GM12865 (cell line): Measurements from ENCODE around the gene RPL31.

ENCODE experiments used
- DNase-seq: peaks from one replicate; pipeline ENCODE4 v3.0.0; 2010; ENCODE audit warnings: low read depth
- H3K4me3 ChIP-seq: 2 replicates; pipeline ENCODE4 v1.5.1; 2011; ENCODE audit warnings: mild to moderate bottlenecking, low read depth, low read length, control low read depth
- TF ChIP-seq, protein P1 (sequence below): IDR thresholded peaks from 2 replicates; pipeline ENCODE4 v1.5.1; 2011; ENCODE audit warnings: low read length, control low read depth, low read depth, inconsistent platforms; ENCODE audit not compliant: insufficient read depth; ENCODE audit errors: missing control alignments

The RPL31 gene

DNA sequence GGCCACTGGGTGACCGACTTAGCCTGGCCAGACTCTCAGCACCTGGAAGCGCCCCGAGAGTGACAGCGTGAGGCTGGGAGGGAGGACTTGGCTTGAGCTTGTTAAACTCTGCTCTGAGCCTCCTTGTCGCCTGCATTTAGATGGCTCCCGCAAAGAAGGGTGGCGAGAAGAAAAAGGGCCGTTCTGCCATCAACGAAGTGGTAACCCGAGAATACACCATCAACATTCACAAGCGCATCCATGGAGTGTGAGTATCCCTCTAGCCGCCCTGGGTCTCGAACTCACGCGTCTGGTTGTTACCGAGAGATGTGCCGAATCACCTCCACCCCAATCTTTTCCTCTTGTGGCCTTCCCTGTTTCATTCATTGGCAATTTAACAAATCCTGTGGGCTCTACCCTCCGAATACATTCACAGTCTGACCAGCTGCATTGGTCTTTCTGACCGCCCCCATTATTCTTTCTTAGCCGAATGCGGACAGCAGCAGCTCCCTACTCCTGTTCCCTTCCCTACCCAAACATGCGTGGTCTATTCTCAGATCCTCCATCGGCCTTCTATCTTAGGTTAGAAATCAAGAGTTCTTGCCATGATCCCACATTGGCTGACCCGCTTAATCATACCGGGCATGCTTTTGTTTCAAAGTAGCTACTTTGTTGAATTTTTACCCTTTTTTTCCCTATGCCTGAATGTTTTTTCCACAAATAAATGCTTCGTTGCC, 631 bp downstream of the RPL31 start:
- H3K4me3 ChIP-seq: peak overlapping the region; percentile 78
- TF ChIP-seq, protein P1, sequence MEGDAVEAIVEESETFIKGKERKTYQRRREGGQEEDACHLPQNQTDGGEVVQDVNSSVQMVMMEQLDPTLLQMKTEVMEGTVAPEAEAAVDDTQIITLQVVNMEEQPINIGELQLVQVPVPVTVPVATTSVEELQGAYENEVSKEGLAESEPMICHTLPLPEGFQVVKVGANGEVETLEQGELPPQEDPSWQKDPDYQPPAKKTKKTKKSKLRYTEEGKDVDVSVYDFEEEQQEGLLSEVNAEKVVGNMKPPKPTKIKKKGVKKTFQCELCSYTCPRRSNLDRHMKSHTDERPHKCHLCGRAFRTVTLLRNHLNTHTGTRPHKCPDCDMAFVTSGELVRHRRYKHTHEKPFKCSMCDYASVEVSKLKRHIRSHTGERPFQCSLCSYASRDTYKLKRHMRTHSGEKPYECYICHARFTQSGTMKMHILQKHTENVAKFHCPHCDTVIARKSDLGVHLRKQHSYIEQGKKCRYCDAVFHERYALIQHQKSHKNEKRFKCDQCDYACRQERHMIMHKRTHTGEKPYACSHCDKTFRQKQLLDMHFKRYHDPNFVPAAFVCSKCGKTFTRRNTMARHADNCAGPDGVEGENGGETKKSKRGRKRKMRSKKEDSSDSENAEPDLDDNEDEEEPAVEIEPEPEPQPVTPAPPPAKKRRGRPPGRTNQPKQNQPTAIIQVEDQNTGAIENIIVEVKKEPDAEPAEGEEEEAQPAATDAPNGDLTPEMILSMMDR: no peak
- DNase-seq: peak; percentile 34

DNA sequence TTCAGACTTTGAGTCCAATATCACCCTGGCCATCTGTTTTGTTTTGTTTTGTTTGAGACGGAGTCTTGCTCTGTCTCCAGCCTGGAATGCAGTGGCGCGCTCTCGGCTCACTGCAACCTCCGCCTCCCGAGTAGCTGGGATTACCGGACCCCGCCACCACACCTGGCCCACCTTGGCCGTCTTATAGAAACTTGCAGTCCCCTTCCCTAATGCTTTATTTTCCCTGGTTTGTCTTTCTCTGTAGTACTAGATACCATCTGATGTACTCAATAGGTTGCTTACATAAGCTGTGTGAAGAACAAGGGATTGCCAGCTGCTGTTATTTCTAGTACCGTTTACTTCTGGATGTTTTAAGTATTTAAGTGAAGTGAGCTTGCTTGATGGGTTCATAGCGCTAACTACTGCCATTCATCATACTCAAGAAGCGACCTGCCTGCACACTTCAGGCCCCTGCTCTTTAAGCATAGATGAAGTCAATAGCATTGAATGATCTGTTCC, 1.2 kb downstream of the RPL31 start:
- H3K4me3 ChIP-seq: peak overlapping the region; percentile 78
- TF ChIP-seq, protein P1: no peak
- no peak for DNase-seq

DNA sequence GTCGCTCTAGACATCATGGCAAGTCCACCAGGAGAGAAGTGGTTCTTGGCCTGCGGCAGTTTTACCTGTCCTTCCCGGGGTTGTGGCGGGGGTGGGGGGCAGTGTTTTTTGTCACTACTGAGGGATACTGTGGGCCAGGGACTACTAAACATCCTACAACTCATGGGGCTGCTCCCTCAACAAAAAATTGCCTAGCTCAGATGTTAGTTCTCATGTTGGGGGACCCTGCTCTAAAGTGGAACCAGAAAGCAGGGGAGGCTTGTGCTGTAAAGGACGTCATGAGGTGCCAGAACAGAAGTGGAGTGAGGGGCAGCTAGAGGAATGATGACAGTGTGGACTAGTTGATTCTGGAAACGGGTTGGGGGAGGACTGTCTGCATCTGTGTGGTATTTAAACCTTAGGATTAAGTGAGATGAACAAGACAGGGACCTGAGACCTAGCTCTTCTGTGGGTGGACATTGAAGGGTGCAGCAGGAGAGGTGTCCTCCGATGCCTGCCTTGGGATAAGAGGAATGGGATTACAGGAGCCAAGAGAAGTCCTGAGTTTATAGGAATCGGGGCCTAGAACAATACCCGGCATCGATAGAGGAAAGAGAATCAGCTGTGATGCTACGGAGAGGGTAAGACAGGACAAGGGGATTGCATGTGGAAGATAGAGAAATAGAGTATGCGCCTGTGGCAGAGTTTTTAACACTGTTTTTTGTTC, 2.7 kb downstream of the RPL31 start:
- TF ChIP-seq, protein P1: no peak
- H3K4me3 ChIP-seq: no peak overlapping the region
- no peak for DNase-seq

DNA sequence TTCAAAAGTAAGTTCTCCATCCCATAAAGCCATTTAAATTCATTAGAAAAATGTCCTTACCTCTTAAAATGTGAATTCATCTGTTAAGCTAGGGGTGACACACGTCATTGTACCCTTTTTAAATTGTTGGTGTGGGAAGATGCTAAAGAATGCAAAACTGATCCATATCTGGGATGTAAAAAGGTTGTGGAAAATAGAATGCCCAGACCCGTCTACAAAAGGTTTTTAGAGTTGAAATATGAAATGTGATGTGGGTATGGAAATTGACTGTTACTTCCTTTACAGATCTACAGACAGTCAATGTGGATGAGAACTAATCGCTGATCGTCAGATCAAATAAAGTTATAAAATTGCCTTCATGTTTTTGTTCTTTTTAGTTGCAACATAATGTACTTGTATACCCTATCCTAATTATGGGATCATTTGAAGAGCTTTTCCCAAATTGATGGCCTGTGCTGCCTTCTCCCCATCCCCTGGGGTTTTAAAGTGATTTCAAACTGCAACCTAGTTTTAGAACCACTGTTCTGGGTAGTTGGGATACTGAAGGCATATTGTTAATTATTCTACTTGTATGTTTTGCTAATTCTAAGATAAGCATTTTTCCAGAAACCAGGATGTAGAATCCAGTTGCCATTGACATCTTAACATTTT, 4.1 kb downstream of the RPL31 start:
- H3K4me3 ChIP-seq: no peak overlapping the region
- no peak for DNase-seq
- TF ChIP-seq, protein P1: no peak

DNA sequence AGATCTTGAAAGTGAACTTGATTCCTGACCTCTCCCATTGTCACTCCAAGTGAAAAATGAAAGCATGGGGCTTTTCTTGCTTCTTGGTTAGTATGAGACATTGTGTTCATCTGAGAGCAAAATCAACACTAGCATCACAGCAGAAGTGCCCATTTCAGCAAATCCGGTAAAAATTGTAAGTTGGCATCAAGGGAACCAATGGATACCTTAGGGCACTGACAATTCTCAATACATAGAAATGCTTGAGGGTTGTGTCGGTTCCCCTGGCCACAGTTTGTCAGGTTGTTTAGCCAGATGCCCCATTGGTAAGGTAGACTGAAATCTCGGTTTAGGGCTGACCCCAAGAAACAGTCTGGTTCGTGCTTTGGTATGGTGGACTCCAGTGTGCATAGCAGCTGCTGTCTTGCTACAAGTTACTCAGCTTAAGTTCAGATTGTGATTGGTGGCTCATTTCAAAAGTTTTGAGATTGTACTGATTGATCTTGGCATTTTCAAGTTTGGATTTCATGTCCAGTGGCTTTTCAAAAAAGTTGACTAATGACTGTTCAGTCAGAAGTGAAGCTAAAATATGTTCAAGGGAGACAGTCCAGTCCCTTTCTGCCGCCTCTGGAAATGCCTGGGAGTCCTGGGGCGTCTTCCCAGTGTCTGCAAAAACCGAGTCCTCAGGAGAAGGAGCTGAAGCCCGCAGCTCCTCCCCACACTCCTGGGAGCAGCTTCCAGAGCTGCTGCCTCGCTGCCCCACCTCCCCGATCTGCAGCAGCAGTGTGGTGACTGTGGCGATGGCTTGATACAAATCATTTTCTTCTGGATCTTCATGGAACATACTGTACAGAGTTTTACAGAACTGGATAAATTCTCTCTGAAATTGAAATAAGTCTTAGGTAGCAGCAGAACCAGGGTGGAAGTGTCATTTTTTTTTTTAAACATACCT, 5.6 kb downstream of the RPL31 start:
- DNase-seq: peak; percentile 65
- TF ChIP-seq, protein P1: no peak
- H3K4me3 ChIP-seq: no peak overlapping the region

DNA sequence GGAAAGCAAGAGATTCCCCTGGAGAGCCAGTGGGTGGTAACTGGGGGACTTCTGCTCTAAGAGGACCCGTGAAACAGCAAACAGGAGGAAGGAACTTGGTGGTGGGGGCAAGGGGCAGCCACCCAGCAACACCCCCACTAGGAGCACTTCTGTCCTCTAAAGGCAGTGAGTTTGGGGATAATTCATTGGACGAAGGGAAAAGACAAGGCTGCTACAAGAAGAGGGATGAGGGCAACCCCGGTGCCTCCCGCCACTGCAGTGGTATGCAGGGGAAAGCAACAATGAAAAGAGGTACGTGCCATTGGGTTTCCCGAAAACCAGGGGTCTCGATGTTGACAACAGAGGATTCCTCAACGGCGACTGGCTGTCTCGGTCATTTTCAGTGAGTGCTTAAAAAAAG, 9.1 kb downstream of the RPL31 start:
- no peak overlapping the region for H3K4me3 ChIP-seq
- no peak for DNase-seq
- TF ChIP-seq, protein P1: no peak
